G401 (cell line): ENCODE data around the gene PRKAA1. TPM values are rescaled to one million over a fixed set of nuclear protein-coding genes. Genes with fewer than 3 reads are reported as not detected.
A peak's percentile ranks its signal among the peaks of the same experiment; 100 is the strongest.
"Not testable (repeated sequence)": the region's sequence is repeated elsewhere in the genome, so short reads cannot be mapped to it uniquely, and the experiment has no call there.

Experiments used
- DNase-seq: peaks from one replicate; pipeline ENCODE4 v3.0.0-alpha.2; 2015; ENCODE audit warnings: low spot score
- in situ Hi-C: cut with HindIII; loops from 2 replicates; pipeline ENCODE4 v1.10.0; 2016; ENCODE audit warnings: low sequenced_read_pairs, mixed read lengths
- total RNA-seq: library from RNA; depleted of rRNA; stranded (reverse); fragments of >200 nt; shearing (Covaris generic); gene quantifications from 2 replicates; pipeline ENCODE4 v1.2.3, GENCODE V29; 2014

The PRKAA1 gene
- total RNA-seq, 1 experiment from 2014 or later = 74.8 TPM

DNA sequence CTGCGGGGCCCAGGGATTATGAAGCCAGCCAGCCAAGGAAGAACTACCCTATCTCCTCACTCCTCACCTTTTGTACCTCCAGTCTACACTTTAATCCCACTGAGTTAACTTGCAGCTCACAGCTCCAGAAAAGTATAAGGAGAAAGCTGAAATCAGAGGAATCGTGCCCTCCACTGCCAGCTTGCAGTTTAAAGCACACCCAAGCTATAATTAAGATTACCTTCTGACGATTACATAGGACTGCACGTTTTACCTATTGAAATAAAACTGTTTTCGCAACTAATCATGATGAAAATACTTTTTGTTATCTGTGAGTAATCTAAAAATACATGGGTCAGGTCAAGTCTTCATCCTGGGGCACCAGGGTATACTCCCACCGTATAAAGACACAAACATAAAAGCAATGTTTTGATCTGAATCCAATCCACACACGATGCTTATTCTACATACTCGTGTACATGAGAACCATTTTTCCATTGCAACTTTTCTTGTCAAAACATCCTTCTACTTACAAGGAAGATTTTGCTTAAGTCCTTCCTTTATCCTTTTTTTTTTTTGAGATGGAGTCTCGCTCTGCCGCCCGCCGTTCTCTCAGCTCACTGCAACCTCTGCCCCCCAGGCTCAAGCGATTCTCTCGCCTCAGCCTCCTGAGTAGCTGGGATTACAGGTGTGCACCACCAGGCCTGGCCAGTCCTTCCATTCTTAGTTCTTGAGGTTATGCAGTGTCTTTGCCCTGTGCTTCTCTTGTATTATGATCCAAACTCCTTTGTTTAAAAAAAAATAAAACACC is 29.2 kb upstream of the PRKAA1 start:
- no peak for DNase-seq
- in situ Hi-C loops = no loop called here

DNA sequence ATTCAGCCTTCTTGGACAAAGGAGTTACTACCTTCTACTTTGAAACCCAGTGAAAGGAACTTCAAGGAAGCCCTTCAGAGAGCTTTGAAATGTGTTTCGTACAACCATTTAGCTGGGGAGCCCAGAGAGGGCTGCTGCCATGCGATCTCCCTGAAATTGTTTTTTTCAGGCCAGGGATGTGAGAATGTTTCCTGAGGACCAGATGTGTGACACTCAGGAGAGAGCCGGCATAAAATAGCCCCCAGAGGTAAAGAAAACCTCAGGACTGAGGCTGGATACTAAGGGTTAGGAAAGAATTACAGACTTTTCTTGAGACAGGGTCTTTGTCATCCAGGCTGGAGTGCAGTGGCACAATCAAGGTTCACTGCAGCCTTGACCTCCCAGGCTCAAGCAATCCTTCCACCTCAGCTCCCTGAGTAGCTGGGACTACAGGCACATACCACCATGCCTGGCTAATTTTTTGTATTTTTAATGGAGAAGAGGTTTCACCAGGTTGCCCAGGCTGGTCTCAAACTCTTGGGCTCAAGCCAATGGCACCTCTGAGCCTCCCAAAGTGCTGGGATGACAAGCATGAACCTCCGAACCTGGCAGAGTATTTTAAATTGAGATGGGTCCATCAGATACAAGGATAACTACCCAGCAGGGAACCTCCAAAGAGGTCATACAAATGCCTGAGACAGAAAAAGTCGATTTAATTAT is 28.5 kb upstream of the PRKAA1 start:
- in situ Hi-C loops = no loop called here
- DNase-seq = no peak

DNA sequence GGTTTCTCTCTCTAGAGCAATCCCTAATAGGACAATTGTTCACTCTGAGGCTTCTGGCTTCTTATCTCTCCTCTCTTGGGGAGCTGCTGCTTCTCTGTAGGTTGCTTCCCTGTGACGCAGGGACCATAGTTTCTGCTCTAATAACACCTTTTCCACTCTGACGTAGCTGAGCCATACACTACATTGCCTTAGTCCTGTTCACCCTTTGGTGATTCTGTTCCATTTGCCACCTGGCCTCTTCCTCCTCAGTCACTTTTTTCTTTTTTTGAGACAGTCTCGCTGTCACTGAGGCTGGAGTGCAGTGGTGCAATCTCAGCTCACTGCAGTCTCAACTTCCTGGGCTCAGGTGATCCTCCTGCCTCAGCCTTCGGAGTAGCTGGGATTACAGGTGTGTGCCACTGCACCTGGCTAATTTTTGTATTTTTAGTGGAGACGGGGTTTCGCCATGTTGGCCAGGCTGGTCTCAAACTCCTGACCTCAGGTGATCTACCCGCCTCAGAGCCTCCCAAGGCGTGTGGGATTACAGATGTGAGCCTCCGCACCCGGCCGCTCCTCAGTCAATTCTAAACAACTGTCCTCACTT is 27.4 kb upstream of the PRKAA1 start:
- peak; percentile 46 for DNase-seq
- in situ Hi-C loops = not testable (repeated sequence)

DNA sequence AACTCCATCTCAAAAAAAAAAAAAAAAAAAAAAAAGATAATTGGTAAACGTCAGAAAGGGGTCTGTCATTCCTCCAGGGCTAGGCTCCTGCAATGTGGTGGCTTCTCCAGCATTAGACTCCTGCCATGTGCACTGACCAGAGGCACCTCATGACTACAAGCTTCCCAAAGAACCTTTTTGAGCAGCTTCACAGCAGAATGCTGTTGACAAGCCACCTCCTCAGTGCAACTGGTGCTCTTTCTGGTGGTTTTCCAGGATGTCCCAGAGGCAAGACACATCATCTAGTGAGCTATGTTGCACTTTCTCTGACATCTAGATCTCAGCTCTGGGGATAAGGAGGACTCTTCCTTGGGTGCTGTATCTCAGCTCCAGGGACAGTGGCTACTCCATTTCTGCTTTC is 25.3 kb upstream of the PRKAA1 start:
- DNase-seq = peak; percentile 38
- in situ Hi-C loops = no loop called here

DNA sequence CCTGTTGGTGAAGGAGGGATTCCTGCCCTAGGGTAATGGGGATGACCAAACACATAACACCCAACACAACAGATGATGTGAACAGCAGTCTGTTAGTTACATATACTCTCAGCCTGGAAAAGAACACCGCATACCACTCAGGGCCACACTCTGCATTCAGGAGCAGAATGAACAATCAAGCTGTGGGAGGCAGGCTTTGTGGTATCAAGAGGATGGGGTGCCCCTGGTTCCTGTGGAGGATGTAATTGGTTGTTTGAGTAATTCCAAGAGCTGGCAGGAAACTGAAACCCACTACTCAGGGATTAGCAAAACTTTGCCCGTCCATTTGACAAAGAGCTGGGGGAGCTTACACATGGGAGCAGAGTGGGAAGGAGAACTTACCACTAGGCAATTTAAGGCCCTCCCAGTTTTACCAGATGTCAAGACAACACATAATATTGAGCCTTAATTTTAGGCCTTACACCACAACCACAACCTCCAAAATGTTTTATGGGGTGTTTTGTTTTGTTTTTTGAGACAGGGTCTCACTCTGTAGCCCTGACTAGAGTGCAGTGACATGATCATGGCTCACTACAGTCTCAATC is 15.6 kb upstream of the PRKAA1 start:
- DNase-seq = no peak
- in situ Hi-C loops = no loop called here

DNA sequence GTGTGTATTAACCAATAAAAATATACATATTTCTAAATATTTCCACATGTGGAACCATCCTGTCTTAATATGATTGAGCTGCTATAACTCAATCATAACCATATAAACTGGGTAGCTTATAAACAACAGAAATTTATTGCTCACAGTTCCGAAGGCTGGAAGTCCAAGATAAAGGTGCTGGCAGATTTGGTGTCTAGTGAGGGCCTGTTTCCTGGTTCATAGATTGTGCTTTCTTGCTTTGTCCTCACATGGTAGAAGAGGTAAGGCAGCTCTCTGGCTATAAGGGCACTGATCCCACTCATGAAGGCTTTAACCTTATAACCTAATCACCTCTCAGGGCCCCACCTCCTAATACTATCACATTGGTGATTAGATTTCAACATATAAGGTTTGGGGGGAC is 14.0 kb upstream of the PRKAA1 start:
- DNase-seq = no peak
- in situ Hi-C loops = no loop called here

DNA sequence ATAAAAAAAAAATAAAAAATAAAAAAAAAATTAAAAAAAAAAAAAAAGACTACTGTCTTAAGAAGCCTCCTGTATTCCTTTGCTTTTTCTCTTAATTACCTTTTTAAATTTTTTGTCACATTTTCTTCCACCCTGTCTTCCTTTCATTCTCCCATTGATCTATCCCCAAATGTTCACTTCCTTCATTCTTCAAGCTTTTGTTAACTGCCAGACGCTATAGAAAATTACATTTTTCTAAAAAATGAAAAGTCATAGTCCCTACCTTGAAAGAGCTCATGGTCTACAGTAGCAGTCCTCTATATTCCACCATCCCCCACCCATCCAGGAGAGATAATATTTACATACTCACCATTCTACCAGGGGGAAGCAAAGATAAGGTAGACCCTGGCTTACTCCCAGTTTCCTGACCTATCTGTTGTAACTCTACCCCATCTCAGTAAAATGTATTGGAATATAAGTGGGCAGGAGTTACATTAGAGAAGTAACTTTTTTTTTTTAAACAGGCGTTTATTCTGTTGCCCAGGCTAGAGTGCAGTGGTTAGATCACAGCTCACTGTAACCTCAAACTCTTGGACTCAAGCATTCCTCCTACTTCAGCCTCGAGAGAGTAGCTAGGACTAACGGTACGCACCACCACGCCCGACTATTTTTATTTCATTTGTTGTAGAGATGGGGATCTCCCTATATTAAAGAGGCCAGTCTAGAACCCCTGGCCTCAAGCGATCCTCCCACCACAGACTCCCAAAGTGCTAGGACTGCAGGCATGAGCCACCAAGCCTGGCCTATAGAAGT is 3.8 kb upstream of the PRKAA1 start:
- DNase-seq = no peak
- in situ Hi-C loops = no loop called here

DNA sequence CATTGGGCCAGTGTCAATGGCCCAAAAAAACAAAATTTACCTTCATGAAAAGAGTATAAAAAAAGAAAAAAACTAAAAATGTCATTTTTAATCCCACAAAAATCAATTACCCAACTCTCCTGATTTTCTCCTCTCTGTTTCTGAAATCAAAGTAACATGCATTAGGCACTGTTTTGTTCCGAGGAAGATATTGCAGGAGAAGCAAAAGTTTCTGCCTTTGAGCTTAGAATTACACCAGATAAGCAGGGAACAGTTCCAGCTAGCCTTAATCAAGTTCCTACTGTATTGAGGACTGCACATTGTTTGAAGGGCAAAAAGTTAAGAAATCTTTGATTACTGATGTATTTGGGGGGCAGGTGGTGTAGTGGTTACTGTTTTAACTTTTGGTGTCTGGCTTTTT is 1.1 kb upstream of the PRKAA1 start:
- in situ Hi-C loops = no loop called here
- DNase-seq = no peak

DNA sequence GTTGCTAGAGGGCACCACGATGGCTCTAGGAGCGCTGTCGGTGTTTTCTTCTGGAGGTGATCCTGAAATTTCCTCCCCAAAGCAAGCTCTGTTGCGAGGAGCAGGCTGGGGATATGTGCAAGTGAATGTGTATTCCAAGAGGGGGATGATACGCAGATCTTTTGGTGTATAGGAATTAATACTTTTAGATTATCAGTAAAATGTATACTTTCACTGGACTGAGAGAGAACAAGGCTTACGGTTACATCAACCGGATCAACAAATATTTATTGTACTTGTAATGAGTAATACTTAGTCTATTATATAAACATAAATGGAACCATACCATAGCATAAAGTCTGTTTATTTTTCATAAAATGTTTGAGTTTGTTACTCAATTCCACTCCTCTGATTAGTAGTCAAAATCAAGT is 632 bp upstream of the PRKAA1 start:
- DNase-seq = no peak
- in situ Hi-C loops = no loop called here

DNA sequence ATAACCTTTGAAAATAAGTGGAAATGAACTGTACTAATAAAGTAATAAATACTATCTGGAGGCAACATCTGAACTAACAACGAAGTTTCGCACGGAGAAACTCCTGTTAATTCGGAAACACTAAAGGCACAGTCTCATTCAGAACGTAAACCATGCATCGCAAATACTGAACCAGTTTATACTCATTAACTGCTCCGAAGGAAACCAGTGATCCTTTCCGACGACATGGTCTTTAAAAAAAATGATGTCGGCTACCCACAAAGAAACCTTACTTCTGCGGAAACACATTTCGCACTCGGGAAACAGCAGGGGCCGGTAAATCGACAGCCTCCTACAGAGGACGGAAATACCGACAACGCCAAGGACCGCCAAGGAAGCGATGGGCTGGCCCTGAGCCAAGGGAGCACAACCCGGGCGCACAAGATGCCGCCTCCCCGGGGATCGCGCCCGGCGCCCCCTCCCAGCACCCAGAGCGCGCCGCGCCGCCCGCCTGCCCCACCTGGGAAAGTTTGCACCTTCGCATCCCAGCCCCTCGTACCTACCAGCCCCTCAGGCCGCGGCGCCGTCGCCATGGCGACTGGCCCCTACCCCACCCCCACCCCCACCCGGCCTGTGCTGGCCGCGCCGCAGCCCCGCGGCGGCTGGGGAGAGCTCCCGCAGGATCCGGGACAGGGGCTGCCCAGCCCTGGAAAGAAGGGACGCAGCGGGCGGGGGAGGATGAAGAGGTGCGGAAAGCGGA is 732 bp downstream of the PRKAA1 start:
- peak; percentile 53 for DNase-seq
- in situ Hi-C loops = no loop called here

DNA sequence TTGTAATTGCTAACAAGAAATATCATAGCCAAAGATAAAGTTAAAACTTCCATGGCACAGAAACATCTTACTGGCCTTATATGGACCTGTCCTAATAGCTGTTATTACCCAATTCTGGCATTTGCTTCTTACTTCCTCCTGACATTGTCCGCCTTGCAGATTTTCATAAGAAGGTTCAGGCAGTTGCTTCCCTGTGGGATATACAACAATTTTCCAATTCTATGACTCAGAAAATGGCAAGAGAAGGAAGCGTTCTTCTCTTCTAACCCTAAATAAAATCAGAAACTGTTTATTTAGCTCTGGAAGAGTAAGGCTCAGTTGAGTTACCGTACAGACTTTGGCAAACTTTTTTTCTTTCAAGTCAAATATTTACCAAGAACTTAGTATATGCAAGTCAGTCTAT is 1.7 kb downstream of the PRKAA1 start:
- in situ Hi-C loops = no loop called here

DNA sequence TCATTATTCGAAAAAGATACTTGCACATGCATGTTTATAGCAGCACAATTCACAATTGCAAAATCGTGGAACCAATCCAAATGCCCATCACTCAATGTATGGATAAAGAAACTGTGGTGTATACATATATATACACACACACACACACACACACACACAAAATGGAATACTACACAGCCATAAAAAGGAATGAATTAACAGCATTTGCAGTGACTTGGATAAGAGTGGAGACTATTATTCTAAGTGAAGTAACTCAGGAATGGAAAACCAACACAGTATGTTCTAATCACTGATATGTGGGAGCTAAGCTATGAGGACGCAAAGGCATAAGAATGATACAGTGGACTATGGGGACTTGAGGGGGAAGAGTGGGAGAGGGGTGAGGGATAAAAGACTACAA is 3.3 kb downstream of the PRKAA1 start:
- in situ Hi-C loops, DNase-seq: not testable (repeated sequence)

More for the DNA sequence above, 1.7 kb downstream of the PRKAA1 start:
- DNase-seq = no peak

DNA sequence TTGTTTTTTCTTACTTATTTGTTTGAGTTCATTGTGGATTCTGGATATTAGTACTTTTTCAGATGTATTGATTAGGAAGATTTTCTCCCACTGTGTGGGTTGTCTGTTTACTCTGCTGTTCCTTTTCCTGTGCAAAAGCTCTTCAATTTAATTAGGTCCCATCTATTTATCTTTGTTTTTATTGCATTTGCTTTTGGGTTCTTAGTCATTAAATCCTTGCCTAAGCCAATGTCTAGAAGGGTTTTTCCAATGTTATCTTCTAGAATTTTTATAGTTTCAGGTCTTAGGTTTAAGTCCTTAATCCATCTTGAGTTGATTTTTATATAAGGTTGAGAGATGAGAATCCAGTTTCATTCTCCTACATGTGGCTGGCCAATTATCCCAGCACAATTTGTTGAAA is 3.8 kb downstream of the PRKAA1 start:
- in situ Hi-C loops, DNase-seq: not testable (repeated sequence)

DNA sequence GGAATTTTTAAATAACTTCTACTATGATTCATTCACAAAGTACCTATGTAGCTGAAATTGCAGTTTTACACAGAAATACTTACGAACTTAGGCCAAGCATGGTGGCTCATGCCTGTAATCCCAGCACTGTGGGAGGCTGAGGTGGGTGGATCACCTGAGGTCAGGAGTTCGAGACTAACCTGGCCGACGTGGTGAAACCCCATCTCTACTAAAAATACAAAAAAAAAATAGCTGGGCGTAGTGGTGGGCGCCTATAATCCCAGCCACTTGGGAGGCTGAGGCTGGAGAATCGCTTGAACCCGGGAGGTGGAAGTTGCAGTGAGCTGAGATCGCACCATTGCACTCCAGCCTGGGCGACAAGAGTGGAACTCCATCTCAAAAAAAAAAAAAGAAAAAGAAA is 5.5 kb downstream of the PRKAA1 start:
- in situ Hi-C loops, DNase-seq: not testable (repeated sequence)

DNA sequence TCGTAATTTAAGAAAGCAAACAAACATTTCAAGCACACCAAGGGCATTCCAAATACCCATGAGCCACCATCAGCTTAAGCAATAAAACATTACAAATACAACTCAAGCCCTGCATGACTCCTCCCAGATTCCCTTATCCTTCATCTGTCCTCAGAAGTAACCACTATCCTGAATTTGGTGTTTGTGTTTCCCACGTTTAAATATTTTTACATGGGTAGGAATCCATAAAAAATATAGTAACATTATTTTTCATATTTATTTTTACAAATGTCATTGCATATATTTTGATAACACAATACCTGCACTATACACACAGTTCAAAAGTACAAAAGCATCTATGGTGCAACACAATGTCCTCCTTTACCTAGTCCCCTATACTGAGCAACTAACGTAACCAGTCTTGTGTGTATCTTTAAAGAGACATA is 6.4 kb downstream of the PRKAA1 start:
- in situ Hi-C loops = no loop called here
- DNase-seq = no peak

DNA sequence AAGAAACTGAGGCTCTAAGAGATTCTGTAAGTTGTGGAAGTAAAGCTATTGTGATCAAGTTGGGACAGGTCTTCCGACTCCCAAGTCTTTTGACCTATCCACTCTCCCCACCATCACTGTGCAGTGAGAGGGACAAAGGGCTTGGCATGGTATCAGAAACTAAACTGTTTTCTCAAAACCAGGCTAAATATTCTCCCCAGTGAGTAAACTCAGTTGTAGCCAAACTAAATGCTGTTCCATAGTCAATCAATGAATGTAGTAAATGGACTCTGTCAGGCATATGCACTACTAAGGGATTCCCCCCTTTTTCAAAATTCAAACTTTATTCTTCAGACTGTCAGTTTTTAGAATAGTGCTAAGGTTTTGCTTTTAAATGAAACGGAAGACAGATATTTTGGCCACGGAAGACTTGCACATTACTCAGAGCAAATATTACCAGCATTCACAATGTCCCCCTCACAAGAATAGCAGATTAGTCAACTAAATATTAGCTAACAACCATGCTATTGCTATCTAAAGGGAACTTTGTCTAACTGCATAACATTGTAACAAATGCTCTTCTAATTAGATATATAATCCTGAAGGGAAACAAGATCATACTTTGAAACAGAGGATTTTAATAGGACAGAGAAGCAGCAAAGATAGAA is 7.1 kb downstream of the PRKAA1 start:
- in situ Hi-C loops = no loop called here
- DNase-seq = no peak

DNA sequence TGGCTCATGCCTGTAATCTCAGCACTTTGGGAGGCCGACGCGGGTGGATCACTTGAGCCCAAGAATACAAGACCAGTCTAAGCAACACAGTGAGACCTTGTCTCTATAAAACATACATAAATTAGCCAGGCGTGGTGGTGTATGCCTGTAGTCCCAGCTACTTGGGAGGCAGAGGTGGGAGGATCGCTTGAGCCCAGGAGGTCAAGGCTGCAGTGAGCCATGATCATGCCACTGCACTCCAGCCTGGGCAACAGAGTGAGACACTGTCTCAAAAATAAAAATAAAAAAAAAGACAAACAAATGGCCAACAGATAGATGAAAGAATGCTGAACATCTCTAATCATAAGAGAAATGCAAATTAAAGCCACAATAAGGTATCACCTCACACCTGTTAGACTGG is 9.2 kb downstream of the PRKAA1 start:
- in situ Hi-C loops, DNase-seq: not testable (repeated sequence)

DNA sequence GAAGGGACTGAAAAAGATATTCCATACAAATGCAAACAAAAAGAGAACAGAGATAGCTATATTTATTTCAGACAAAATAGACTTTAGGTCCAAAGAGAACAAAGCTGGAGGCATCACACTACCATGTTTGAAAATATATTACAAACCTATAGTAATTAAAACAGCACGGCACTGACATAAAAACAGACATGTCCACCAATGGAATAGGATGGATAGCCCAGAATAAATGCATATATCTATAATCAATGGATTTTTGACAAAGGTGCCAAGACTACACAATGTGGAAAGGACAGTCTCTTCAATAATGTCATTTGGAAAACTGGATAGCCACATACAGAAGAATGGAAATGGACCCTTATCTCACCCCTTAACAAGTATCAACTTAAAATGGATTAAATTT is 10.2 kb downstream of the PRKAA1 start:
- in situ Hi-C loops = no loop called here
- no peak for DNase-seq
